WERI-Rb-1 (cell line): ENCODE measurements around the gene HIVEP3.

Source experiments
- DNase-seq: peaks from one replicate; pipeline ENCODE4 v3.0.0-alpha.2; 2020
- H3K27ac ChIP-seq: fragments of 250-450 bp; sonication (Bioruptor Pico); 2 replicates; pipeline ENCODE4 v1.5.1; 2020; ENCODE audit warnings: mild to moderate bottlenecking, moderate library complexity
- H3K27me3 ChIP-seq: fragments of 250-450 bp; sonication (Bioruptor Pico); 2 replicates; pipeline ENCODE4 v1.5.1; 2021; ENCODE audit warnings: mild to moderate bottlenecking, low read depth, moderate library complexity; ENCODE audit not compliant: insufficient read depth, severe bottlenecking
- H3K36me3 ChIP-seq: fragments of 250-450 bp; sonication (Bioruptor Pico); 2 replicates; pipeline ENCODE4 v1.5.1; 2020; ENCODE audit warnings: mild to moderate bottlenecking, moderate library complexity
- H3K4me3 ChIP-seq: 2 replicates; pipeline ENCODE4 v1.5.1; 2011; ENCODE audit warnings: low read depth, mild to moderate bottlenecking, control low read depth, low read length
- H3K9me3 ChIP-seq: fragments of 250-450 bp; sonication (Bioruptor Pico); 2 replicates; pipeline ENCODE4 v1.5.1; 2021; ENCODE audit warnings: mild to moderate bottlenecking, moderate library complexity; ENCODE audit not compliant: severe bottlenecking
- TF ChIP-seq, protein P1 (sequence below): IDR thresholded peaks from 2 replicates; pipeline ENCODE4 v1.5.1; 2011; ENCODE audit warnings: low read depth, mild to moderate bottlenecking, control low read depth, inconsistent platforms, low read length

The HIVEP3 gene

DNA sequence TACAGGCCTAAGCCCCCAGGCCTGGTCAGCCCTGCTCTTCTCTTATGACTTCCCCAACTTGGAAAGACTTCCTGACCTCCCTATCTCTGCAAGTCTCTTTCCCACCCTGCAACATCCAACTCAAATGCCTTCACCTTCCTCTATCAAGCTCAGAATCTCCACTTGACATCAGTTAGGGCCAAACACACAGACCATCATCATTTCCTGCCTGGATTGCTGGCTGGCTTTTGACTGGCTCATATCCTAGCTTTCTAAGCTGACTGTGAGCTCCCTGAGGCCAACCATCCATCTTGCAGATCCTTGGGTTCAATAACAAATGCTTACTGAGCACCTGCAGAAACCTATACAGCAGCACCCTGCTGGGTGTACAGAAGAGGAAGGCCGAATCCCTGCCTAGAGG lies 296.9 kb downstream of the HIVEP3 start:
- no peak overlapping the region for H3K4me3 ChIP-seq
- H3K27ac ChIP-seq: no peak overlapping the region
- no peak for DNase-seq
- H3K9me3 ChIP-seq: no peaks in the 10 kb centered on the region
- H3K27me3 ChIP-seq: no peaks in the 10 kb centered on the region
- TF ChIP-seq, protein P1, sequence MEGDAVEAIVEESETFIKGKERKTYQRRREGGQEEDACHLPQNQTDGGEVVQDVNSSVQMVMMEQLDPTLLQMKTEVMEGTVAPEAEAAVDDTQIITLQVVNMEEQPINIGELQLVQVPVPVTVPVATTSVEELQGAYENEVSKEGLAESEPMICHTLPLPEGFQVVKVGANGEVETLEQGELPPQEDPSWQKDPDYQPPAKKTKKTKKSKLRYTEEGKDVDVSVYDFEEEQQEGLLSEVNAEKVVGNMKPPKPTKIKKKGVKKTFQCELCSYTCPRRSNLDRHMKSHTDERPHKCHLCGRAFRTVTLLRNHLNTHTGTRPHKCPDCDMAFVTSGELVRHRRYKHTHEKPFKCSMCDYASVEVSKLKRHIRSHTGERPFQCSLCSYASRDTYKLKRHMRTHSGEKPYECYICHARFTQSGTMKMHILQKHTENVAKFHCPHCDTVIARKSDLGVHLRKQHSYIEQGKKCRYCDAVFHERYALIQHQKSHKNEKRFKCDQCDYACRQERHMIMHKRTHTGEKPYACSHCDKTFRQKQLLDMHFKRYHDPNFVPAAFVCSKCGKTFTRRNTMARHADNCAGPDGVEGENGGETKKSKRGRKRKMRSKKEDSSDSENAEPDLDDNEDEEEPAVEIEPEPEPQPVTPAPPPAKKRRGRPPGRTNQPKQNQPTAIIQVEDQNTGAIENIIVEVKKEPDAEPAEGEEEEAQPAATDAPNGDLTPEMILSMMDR: no peak
- H3K36me3 ChIP-seq: peaks cover 3% of the 10 kb centered on the region; the same call in 1 of the 2 replicates

DNA sequence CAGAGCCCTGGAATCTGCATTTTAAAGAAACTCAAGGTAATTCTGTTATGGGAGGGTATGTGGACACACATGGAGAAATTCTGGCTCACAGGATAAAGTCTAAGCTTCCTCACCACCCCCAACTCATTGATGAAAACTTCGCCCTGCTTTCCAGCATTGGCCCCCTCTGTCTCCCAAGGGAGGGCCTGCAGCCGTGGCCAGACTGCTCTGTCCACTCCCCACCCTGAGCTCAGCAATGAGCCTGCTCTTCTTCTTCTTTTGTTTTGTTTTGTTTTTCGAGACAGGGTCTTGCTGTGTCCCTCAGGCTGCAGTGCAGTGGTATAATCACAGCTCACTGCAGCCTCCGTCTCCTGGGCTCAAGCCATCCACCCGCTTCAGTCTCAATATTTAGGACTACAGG lies 297.5 kb downstream of the HIVEP3 start:
- no peak for DNase-seq
- no peaks in the 10 kb centered on the region for H3K9me3 ChIP-seq
- H3K27ac ChIP-seq: no peak overlapping the region
- no peaks in the 10 kb centered on the region for H3K27me3 ChIP-seq
- H3K4me3 ChIP-seq: no peak overlapping the region
- H3K36me3 ChIP-seq: no peaks in the 10 kb centered on the region; the same call in 1 of the 2 replicates
- TF ChIP-seq, protein P1: no peak

DNA sequence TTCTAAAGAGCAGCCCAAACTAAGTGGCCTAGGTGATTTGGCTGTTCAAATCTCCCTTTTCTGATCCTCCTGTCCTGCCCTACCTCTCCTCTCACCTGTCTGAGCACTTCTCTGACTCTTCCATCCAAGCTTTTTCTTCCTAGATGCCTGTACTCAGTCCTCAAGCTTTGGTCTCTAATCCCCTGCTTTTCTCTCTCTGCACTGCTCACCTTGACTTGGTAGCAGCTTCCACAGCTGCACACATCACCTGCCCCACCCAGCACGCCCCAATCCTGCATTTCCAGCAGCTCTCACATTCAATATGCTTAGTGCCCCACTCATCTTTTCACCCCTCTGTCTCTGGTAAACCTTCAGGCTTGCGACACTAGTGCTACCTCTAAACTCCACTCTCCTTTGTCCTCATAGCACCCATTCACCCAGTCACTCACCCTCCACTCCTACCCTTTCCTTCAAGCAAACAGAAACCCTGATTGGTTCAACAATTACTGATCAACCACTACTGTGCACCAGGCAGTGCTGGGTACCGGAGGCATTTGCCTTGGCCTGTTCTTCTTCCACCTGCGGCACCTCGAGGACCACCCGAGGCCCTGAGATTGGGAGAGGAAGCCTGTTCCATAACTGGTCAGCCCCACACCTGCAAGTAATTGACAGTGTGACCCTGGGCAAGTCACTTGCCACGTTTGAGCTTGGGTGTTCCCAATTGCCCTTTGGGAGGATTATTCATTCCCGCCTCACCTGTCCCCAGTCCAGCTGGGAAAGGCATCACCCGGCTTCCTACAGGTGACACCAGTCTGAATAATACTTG lies 298.2 kb downstream of the HIVEP3 start:
- H3K4me3 ChIP-seq: no peak overlapping the region
- no peaks in the 10 kb centered on the region for H3K27me3 ChIP-seq
- TF ChIP-seq, protein P1: no peak
- H3K9me3 ChIP-seq: no peaks in the 10 kb centered on the region
- no peak overlapping the region for H3K27ac ChIP-seq
- no peaks in the 10 kb centered on the region for H3K36me3 ChIP-seq
- DNase-seq: no peak

DNA sequence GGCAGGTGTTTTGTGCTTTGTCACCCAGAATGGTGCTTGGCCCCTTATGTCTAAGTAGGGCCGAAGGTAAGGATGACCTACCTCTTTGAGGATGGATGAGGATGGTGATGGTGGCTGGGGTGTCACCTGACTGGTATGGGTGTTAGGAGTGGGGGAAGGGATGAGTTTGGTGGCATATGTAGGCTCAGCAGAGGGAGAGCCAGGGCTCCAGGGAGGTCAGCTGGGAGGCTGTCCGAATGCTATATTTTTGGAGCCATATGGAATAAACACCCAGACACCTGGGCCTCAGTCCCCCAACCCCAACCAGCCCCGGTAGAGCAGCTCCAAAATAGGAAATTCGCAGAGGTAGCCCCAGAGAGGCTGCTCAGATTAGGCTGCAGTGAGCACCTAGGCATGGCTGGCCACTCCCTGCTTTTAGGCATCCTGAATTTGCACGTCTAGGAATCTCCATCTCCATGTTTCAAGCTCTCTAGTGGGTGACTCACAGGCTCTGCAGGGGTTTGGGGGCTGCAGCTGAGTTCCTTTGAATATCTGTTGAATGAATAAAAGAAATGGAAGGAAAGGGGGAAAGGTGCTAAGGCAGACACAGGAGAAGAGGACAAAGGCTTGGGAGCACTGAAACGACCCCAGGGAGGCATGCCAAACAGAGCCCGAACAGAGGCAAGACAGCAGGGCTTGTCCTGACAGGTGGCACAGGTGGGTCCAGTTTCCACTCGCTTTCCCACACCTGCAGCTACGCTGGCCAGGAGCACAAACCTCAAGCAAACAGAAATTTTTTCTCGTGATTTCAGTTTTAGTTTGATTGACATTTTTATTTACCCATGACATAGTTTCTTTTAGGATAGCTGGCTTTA lies 299.0 kb downstream of the HIVEP3 start:
- Histone ChIP-seq H3K9me3 (no peaks in the 10 kb centered on the region), H3K4me3 (no peak overlapping the region), H3K27ac (no peak overlapping the region), H3K27me3 (no peaks in the 10 kb centered on the region), H3K36me3 (no peaks in the 10 kb centered on the region)
- DNase-seq: no peak
- TF ChIP-seq, protein P1: no peak

DNA sequence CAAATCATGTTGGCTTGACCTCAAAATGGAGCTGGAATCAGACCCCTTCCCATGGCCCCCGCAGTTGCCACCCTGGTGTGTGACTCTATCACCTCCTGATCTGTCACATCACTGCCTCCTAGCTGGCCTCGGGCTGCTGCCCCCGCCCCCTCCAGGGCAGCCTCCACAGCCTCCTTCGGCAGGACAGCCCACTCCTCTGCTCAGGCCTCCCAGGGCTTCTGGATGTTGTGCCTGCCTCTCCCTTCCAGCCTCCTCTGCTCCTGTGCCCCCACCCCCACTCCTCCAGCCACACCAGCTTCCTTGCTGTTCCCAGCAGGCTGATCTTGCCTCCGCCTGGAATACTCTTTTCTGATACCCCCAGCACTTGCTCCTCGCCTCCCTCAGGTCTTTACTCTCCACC lies 299.9 kb downstream of the HIVEP3 start:
- Histone ChIP-seq H3K27me3 (no peaks in the 10 kb centered on the region), H3K9me3 (no peaks in the 10 kb centered on the region), H3K4me3 (no peak overlapping the region), H3K27ac (no peak overlapping the region), H3K36me3 (no peaks in the 10 kb centered on the region)
- TF ChIP-seq, protein P1: no peak
- DNase-seq: no peak
